ENCODE results near the gene MLLT3.

DNA sequence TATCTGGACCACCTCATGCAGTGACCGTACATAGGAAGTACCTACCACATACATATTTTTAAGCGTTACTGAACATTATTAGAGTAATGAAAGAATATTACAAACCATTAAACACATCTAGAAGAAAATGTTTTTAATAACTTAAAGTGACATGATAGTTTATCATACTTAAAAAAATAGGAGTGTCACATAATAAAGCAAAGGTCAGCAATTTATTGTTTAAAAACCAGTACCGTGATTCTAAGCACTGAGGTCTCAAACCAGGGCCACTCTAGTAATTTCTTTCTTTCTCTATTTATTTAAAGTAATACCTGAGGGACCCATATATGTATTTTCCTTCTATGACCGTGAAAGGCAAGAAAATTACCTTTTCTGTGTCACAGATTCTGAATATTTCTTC is 216.0 kb downstream of the MLLT3 start:
- no peak for TF ChIP-seq MYC (IDR thresholded peaks at IDR 0.05; ENCODE audit: low read depth, low read length)
- TF ChIP-seq POLR2AphosphoS5 (IDR thresholded peaks at IDR 0.05; ENCODE audit: insufficient read depth, low read depth, low read length): no peak
- TF ChIP-seq, protein P1, sequence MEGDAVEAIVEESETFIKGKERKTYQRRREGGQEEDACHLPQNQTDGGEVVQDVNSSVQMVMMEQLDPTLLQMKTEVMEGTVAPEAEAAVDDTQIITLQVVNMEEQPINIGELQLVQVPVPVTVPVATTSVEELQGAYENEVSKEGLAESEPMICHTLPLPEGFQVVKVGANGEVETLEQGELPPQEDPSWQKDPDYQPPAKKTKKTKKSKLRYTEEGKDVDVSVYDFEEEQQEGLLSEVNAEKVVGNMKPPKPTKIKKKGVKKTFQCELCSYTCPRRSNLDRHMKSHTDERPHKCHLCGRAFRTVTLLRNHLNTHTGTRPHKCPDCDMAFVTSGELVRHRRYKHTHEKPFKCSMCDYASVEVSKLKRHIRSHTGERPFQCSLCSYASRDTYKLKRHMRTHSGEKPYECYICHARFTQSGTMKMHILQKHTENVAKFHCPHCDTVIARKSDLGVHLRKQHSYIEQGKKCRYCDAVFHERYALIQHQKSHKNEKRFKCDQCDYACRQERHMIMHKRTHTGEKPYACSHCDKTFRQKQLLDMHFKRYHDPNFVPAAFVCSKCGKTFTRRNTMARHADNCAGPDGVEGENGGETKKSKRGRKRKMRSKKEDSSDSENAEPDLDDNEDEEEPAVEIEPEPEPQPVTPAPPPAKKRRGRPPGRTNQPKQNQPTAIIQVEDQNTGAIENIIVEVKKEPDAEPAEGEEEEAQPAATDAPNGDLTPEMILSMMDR (IDR thresholded peaks at IDR 0.05; ENCODE audit: extremely low read depth in 1 of 2, insufficient read depth in 1 of 2, low read depth in 1 of 2, low read length in 2 of 2): no peak

Measured in endothelial cell of umbilical vein (primary cell).